ENCODE measurements around the gene EHD1.

DNA sequence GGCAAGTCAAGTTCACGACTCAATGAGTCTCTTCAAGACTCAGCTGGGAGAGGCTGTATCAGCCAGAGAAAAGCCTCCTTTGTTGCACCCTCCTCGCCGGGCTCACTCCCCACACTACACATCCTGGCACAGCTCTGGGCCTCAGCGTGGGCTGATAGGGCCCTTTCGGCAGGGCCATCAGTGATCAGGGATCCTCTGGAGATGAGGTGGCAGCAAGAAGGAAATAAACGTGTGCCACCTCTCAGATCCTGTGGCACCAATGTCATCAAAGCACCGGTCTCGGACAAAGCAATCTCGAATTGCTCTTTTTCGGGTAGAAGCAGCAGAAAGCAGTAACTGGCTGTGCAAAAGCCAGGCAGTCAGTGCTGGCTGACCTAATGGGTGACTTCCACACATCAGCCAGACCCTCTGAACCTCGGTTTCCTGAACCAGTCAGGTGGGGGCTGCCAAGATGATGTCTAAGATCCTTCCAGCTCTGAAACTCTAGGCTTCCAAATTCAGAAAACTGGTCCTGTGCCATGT lies 2.1 kb downstream of the EHD1 start:
- TF ChIP-seq EZH2phosphoT487 (IDR thresholded peaks at IDR 0.05; ENCODE audit: insufficient read depth, low read depth): no peak
- TF ChIP-seq EZH2 (IDR thresholded peaks at IDR 0.05; ENCODE audit: insufficient read depth, poor library complexity, severe bottlenecking): no peak

Data from GM23248 (cell line).